NCI-H510A treated with DMSO at 0.1 percent for 48 hours (cell line): ENCODE data around the gene NECTIN2.
A peak's percentile ranks its signal among the peaks of the same experiment; 100 is the strongest.
"Not testable (repeated sequence)": the region's sequence is repeated elsewhere in the genome, so short reads cannot be mapped to it uniquely, and the experiment has no call there.

Source experiments
- DNase-seq: peaks from one replicate; lab custom pipeline; 2025; lab: John Stamatoyannopoulos, UW

Gene NECTIN2

GRCh38 chr19:44884566-44884965, 38.5 kb downstream of the NECTIN2 start:
- no peak for DNase-seq

DNA sequence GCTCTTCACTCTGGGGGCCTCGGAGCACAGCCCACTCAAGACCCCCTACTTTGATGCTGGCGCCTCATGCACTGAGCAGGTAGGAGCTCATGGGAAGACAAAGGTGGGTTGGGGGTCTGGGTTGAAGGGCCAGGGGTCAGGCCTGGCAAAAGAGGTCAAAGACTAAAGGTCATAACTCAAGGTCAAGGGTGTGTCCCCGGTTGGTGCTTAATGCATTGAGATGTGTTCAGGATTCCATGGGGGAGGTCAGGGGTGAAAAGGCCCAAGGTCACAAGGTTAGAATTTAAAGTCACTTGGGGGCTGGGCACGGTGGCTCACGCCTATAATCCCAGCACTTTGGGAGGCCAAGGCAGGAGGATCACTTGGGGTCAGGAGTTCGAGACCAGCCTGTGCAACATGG, 40.0 kb downstream of the NECTIN2 start:
- no peak for DNase-seq

- DNase-seq = no peak
These were observed 41.6 kb downstream of the NECTIN2 start for GRCh38 chr19:44887648-44888047.

DNA sequence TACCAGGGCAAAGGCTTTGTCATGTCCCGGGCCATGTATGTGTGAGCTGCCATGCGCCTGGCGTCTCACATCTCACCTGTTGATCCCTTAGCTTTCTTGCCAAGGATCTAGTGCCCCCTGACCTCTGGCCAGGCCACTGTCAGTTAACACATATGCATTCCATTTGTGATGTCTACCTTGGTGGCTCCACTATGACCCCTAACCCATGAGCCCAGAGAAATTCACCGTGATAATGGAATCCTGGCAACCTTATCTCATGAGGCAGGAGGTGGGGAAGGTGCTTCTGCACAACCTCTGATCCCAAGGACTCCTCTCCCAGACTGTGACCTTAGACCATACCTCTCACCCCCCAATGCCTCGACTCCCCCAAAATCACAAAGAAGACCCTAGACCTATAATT, 42.2 kb downstream of the NECTIN2 start:
- not testable (repeated sequence) for DNase-seq

- DNase-seq = no peak
These were observed 43.8 kb downstream of the NECTIN2 start for GRCh38 chr19:44889830-44890365.

- peak; percentile 100 for DNase-seq
These were observed 44.4 kb downstream of the NECTIN2 start for GRCh38 chr19:44890366-44891015.

DNA sequence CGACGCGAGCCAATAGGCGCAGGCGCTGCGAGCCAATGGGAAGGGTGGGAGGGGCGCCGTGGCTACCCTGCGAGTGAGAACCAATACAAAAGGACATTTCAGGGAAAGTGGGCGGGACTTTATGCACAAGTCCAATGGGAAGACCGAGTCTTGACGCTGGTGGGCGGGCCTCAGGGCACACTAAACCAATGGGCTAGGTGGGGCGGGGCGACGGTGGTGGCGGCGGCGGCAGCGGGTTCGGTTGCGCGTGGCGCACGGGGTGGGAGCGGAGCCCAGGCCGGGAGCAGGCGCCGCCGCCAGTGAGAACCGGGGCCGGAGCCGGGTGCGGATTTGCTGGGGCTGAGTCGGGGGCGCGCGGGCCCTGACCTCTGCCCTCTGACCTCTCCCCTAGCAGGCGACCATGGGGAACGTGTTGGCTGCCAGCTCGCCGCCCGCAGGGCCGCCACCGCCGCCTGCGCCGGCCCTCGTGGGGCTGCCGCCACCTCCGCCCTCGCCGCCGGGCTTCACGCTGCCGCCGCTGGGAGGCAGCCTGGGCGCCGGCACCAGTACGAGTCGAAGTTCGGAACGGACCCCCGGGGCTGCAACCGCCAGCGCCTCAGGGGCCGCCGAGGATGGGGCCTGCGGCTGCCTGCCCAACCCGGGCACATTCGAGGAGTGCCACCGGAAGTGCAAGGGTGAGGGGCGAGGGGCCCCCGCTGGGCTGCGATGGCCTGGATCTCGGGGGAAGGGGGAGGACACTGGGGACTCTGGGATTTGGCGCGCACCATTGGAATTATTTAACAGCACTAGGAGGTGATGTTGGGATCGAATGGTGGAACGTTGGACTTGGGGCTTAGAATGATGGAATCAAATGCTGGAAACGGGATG, 45.2 kb downstream of the NECTIN2 start, which contains the start of gene TOMM40:
Gene TOMM40, plus strand, starts transcription at position 239 of the 867 bp plus-strand sequence. Its CDS starts 162 bp downstream, at position 401.
- peak; percentile 100 for DNase-seq

- no peak for DNase-seq
These were observed 46.8 kb downstream of the NECTIN2 start for GRCh38 chr19:44892932-44893331.

DNA sequence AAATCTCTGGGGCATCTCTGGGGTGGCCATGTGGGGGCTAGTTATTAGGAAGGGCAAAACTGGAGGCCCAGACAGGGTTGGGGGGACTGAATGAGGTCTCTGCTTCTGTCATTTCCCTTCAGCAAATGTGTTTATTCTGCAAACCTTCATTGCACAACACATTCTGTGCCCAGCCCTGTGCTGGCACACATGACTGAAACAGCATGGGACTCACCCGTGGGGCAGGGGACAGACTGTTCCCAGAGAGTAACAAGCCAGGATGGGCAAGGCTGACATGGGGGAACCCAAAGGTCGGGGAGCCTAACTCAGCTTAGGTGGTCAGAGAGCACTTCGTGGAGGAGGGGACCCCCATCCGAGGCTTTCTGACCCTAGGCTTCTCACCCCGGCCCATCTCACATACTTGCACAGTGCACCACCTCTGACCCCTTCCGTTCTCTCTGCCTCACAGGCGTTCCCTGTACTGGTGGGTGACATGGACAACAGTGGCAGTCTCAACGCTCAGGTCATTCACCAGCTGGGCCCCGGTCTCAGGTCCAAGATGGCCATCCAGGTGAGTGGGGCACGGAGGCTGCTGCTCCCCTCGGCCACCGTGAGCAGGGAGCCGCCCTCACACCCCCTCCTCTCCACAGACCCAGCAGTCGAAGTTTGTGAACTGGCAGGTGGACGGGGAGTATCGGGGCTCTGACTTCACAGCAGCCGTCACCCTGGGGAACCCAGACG, 47.4 kb downstream of the NECTIN2 start:
- DNase-seq = no peak

DNA sequence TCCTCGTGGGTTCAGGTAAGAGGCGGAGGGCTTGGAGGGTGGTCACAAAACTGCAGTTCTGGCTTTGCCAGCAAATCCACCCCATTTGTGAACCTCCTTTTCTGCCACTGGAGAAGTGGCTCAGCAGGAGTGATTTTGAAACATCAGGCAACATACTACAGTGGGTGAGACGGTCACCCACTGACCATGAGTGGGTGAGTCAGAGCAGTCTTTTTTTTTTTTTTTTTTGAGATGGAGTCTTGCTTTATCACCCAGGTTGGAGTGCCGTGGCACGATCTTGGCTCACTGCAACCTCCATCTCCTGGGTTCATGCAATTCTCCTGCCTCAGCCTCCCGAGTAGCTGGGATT, 47.9 kb downstream of the NECTIN2 start:
- no peak for DNase-seq

DNA sequence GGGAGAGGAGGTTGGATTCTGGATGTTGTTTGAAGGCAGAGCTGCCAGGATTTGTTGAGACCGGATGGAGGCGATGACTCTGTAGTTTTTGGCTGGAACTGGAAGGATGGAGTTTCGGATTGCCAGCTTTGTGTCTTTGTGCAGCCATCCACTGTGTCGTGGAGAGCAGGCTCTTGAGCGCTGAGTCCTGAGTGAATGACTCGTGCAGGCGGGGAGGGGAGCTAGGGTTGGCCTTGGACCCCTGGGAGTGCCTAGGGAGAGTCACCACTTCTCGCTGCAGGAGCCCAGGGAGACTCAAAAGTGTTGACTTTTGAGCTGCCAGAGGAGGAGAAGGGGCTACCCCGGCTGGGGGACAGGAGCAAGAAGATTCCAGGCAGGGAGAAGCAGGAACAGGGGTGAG, 48.8 kb downstream of the NECTIN2 start:
- no peak for DNase-seq

GRCh38 chr19:44897835-44898234, 51.7 kb downstream of the NECTIN2 start:
- DNase-seq = no peak

DNA sequence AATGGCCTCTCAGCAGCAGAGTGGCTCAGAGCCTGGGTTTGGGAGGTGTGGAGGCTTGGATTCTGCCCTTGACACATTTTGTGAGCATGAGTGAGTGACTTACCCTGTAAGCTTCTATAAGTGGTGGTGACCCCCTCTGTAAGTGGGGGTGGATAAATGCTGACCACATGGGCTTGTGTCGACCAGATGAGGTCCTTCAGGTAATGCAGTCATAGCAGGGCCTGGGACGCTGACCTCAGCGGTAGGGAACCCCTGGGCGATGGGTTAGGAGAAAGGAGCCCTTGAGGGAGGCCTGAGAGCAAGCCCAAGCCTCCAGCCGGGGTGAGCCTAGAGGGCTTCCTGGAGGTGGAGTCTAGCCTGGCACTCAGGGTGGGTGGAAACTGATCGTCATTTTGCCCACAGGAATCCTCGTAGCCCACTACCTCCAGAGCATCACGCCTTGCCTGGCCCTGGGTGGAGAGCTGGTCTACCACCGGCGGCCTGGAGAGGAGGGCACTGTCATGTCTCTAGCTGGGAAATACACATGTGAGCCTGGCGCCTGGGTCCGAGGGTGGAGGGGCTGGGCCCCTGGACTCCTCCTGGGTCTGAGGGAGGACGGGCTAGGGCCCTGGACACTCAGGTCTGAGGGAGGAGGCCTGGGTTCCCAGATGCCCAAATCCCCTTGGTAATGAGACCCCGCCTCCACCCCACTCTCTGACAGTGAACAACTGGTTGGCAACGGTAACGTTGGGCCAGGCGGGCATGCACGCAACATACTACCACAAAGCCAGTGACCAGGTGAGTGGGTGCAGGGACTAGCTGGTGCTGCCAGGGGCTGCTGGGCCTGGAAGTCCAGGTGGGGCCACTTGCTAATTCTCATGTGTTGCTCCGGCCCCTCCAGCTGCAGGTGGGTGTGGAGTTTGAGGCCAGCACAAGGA, 54.5 kb downstream of the NECTIN2 start:
- no peak for DNase-seq

DNA sequence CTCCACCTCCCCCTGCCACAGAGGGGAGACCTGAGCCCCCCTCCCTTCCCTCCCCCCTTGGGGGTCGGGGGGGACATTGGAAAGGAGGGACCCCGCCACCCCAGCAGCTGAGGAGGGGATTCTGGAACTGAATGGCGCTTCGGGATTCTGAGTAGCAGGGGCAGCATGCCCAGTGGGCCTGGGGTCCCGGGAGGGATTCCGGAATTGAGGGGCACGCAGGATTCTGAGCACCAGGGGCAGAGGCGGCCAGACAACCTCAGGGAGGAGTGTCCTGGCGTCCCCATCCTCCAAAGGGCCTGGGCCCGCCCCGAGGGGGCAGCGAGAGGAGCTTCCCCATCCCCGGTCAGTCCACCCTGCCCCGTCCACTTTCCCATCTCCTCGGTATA, 57.1 kb downstream of the NECTIN2 start:
- DNase-seq = no peak

GRCh38 chr19:44903602-44904425, 57.7 kb downstream of the NECTIN2 start:
- peak; percentile 14 for DNase-seq

DNA sequence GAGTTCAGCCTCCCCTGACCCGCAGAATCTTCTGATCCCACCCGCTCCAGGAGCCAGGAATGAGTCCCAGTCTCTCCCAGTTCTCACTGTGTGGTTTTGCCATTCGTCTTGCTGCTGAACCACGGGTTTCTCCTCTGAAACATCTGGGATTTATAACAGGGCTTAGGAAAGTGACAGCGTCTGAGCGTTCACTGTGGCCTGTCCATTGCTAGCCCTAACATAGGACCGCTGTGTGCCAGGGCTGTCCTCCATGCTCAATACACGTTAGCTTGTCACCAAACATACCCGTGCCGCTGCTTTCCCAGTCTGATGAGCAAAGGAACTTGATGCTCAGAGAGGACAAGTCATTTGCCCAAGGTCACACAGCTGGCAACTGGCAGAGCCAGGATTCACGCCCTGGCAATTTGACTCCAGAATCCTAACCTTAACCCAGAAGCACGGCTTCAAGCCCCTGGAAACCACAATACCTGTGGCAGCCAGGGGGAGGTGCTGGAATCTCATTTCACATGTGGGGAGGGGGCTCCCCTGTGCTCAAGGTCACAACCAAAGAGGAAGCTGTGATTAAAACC, 58.4 kb downstream of the NECTIN2 start:
- DNase-seq = no peak

GRCh38 chr19:44905437-44906160, 59.5 kb downstream of the NECTIN2 start, which contains the start of gene APOE:
TSS of gene APOE (plus strand) at chr19:44905796. CDS start at chr19:44906625, 829 bp downstream.
- DNase-seq = no peak

- no peak for DNase-seq
These were observed 61.5 kb downstream of the NECTIN2 start for GRCh38 chr19:44907613-44908012.

- no peak for DNase-seq
These were observed 62.2 kb downstream of the NECTIN2 start for GRCh38 chr19:44908074-44908835.
